Progenitor cell of endocrine pancreas (in vitro differentiated cells): ENCODE data around the gene PER2. TPM values are rescaled to one million over a fixed set of nuclear protein-coding genes. Genes with fewer than 3 reads are reported as not detected.
"Not testable (repeated sequence)": the region's sequence is repeated elsewhere in the genome, so short reads cannot be mapped to it uniquely, and the experiment has no call there.

Experiments
- DNase-seq: peaks from one replicate; pipeline ENCODE4 v3.0.0; 2021; ENCODE audit warnings: low spot score; ENCODE audit not compliant: unreplicated experiment
- H3K27ac Mint-ChIP-seq: 2 replicates; pipeline ENCODE4 v1.8.0; 2021; ENCODE audit warnings: mild to moderate bottlenecking, moderate library complexity, mixed read lengths
- H3K27me3 Mint-ChIP-seq: 2 replicates; pipeline ENCODE4 v1.8.0; 2021; ENCODE audit warnings: mixed read lengths
- H3K36me3 Mint-ChIP-seq: 2 replicates; pipeline ENCODE4 v1.8.0; 2022; ENCODE audit warnings: mixed read lengths; ENCODE audit not compliant: insufficient read depth
- H3K4me1 Mint-ChIP-seq: 2 replicates; pipeline ENCODE4 v1.8.0; 2021; ENCODE audit warnings: low read depth, mixed read lengths
- H3K4me3 Mint-ChIP-seq: 2 replicates; pipeline ENCODE4 v1.8.0; 2021; ENCODE audit warnings: low read depth, mild to moderate bottlenecking, moderate library complexity, mixed read lengths
- H3K9me3 Mint-ChIP-seq: 2 replicates; pipeline ENCODE4 v1.8.0; 2021; ENCODE audit warnings: low read depth, mixed read lengths
- CTCF ChIP-seq: fragments of 200-600 bp; sonication (generic); IDR thresholded peaks from one replicate; pipeline ENCODE4 v1.5.0; 2021; ENCODE audit warnings: antibody characterized with exemption, mild to moderate bottlenecking; ENCODE audit not compliant: unreplicated experiment
- total RNA-seq: library from RNA; stranded (reverse); gene quantifications from 2 replicates; pipeline ENCODE4 v1.2.1, GENCODE V29; 2021

The PER2 gene
- total RNA-seq, 1 donor from 2014 or later = 20.2 TPM

GRCh38 chr2:238325694-238326093 is 37.3 kb upstream of the PER2 start:
- H3K27me3 Mint-ChIP-seq = no peaks in the 10 kb centered on the region
- H3K4me1 Mint-ChIP-seq = peaks cover 11% of the 10 kb centered on the region
- H3K4me3 Mint-ChIP-seq = no peak overlapping the region
- DNase-seq = no peak
- no peak for TF ChIP-seq CTCF
- no peak overlapping the region for H3K27ac Mint-ChIP-seq
- peaks cover 4% of the 10 kb centered on the region for H3K9me3 Mint-ChIP-seq
- H3K36me3 Mint-ChIP-seq = peaks cover 25% of the 10 kb centered on the region

GRCh38 chr2:238324248-238324647 is 35.8 kb upstream of the PER2 start:
- H3K27ac Mint-ChIP-seq, DNase-seq, H3K27me3 Mint-ChIP-seq, H3K9me3 Mint-ChIP-seq, H3K4me3 Mint-ChIP-seq: not testable (repeated sequence)
- Mint-ChIP-seq H3K4me1 (peaks cover 15% of the 10 kb centered on the region), H3K36me3 (peaks cover 20% of the 10 kb centered on the region)

GRCh38 chr2:238322001-238322411 is 33.6 kb upstream of the PER2 start:
- H3K4me1 Mint-ChIP-seq = peaks cover 15% of the 10 kb centered on the region
- no peak overlapping the region for H3K27ac Mint-ChIP-seq
- no peak for TF ChIP-seq CTCF
- no peaks in the 10 kb centered on the region for H3K9me3 Mint-ChIP-seq
- no peak for DNase-seq
- peaks cover 10% of the 10 kb centered on the region for H3K36me3 Mint-ChIP-seq
- H3K27me3 Mint-ChIP-seq = no peaks in the 10 kb centered on the region
- peak overlapping the region; percentile 75 for H3K4me3 Mint-ChIP-seq

GRCh38 chr2:238321467-238321866 is 33.1 kb upstream of the PER2 start:
- DNase-seq = no peak
- no peaks in the 10 kb centered on the region for H3K27me3 Mint-ChIP-seq
- H3K27ac Mint-ChIP-seq = peak overlapping the region; percentile 46
- peak overlapping the region; percentile 75 for H3K4me3 Mint-ChIP-seq
- no peaks in the 10 kb centered on the region for H3K9me3 Mint-ChIP-seq
- H3K36me3 Mint-ChIP-seq = peaks cover 6% of the 10 kb centered on the region
- peaks cover 15% of the 10 kb centered on the region for H3K4me1 Mint-ChIP-seq
- no peak for TF ChIP-seq CTCF

GRCh38 chr2:238320648-238321281 is 32.4 kb upstream of the PER2 start:
- peak; percentile 25 for DNase-seq
- Mint-ChIP-seq H3K4me1 (peaks cover 15% of the 10 kb centered on the region), H3K27ac (no peak overlapping the region), H3K9me3 (no peaks in the 10 kb centered on the region), H3K4me3 (peak overlapping the region; percentile 75), H3K27me3 (peaks cover 2% of the 10 kb centered on the region), H3K36me3 (peaks cover 4% of the 10 kb centered on the region)
- no peak for TF ChIP-seq CTCF

- Mint-ChIP-seq H3K27ac (peak within 1 kb of the TSS; percentile 91), H3K4me3 (peak within 1 kb of the TSS; percentile 75), H3K36me3 (peaks cover 3% of the 10 kb centered on the region), H3K27me3 (peaks cover 3% of the 10 kb centered on the region), H3K9me3 (no peaks in the 10 kb centered on the region), H3K4me1 (peaks cover 15% of the 10 kb centered on the region)
- peak; percentile 95 for DNase-seq
- no peak for TF ChIP-seq CTCF
These were observed 31.8 kb upstream of the PER2 start, which contains the start of gene TRAF3IP1 for GRCh38 chr2:238320246-238320647. TSS of gene TRAF3IP1 (plus strand) at chr2:238320518. CDS start at chr2:238320663, 145 bp downstream.
